GM19324 (cell line): Measurements from ENCODE around the gene DAZ4.
"Not testable (repeated sequence)": the region's sequence is repeated elsewhere in the genome, so short reads cannot be mapped to it uniquely, and the experiment has no call there.

ENCODE experiments used
- ATAC-seq: cut with Tn5 transposase; IDR thresholded peaks from one replicate; pipeline ENCODE4 v1.9.1; 2021; ENCODE audit warnings: mild to moderate bottlenecking, moderate library complexity; ENCODE audit not compliant: unreplicated experiment, low FRiP score

DAZ4 gene, protein sequence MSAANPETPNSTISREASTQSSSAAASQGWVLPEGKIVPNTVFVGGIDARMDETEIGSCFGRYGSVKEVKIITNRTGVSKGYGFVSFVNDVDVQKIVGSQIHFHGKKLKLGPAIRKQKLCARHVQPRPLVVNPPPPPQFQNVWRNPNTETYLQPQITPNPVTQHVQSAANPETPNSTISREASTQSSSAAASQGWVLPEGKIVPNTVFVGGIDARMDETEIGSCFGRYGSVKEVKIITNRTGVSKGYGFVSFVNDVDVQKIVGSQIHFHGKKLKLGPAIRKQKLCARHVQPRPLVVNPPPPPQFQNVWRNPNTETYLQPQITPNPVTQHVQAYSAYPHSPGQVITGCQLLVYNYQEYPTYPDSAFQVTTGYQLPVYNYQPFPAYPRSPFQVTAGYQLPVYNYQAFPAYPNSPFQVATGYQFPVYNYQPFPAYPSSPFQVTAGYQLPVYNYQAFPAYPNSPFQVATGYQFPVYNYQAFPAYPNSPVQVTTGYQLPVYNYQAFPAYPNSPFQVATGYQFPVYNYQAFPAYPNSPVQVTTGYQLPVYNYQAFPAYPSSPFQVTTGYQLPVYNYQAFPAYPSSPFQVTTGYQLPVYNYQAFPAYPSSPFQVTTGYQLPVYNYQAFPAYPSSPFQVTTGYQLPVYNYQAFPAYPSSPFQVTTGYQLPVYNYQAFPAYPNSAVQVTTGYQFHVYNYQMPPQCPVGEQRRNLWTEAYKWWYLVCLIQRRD

GRCh38 chrY:24833619-24834018, at the start of gene DAZ4:
TSS of gene DAZ4 (plus strand) at chrY:24833919. CDS start at chrY:24834127, 208 bp downstream.
- ATAC-seq = not testable (repeated sequence)

DNA sequence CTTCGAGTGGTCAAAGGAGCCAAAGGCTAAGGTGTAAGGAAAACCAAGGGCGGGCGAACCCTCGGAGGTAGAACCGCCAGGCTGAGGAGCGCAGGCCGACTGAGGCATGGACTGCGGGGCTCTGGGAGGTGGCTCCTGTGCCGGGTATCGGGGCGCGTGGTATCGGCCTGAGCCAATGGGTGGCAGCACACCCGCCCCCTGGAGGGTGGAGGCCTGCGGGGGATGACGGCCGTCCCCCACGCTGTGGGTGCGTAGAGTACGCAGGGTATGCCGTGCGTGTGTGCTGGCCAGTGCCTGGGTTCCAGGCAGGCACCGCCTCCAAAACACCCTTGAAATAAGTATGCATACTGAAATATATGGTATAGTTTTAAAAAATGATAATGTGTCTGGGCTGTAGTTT, 20.4 kb upstream of the DAZ4 start, which contains the start of gene DAZ3:
Gene DAZ3 (minus strand): TSS at position 101 of the 400 bp plus-strand sequence. CDS start 208 bp downstream, outside the sequence.
- not testable (repeated sequence) for ATAC-seq

GRCh38 chrY:24821836-24822235, 11.9 kb upstream of the DAZ4 start:
- not testable (repeated sequence) for ATAC-seq

DNA sequence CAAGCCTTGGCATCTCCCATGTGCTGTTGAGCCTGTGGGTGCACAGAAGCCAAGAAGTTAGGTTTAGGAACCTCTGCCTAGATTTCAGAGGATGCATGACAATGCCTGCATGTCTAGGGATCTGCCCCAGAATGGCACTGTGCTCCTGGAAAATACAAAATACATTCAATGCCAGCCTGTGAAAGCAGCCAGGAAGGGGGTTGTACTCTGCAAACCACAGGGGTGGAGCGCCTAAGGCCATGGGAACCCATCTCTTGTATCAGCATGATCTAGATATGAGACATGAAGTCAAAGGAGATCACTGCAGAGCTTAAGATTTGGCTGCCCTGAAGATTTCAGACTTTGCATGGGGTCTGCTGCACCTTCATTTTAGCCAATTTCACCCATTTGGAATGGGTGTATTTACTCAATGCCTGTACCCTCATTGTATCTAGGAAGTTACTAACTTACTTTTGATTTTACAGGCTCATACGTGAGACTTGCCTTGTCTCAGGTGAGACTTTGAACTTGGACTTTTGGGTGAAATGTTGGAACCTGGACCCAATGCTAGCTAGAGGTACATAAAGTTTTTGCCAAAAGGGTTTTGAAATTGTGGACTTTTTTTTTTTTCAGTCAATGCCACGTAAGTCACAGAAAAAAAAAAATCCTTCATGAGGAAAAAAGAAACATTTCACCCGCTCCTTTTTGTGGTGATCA, 9.4 kb upstream of the DAZ4 start:
- not testable (repeated sequence) for ATAC-seq

DNA sequence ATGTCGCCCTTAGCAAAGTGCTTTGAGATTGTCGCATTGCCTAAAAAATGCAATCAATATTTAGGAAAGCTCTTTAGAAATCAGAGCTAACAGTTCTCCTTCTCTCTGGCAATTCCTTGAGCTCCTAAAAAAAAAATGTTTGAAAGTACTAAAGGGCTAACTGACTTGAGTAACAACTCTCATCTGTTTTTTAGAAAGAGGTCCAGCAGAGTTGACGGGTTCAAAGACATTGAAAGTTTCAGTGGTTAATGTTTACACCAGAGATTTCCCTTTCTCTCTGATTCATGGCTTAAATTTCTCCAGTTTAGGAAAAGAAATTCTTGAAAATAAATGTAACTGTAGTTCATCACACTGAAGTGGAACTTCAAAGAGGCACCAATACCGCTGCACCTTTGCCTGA, 8.7 kb upstream of the DAZ4 start:
- ATAC-seq = not testable (repeated sequence)
